NK-92 treated with Interleukin-12 subunit alpha and Interleukin-12 subunit beta, amount 100 ng/mL, for 24 hours (cell line): ENCODE results near the gene BLACAT1.
"Not testable (repeated sequence)": the region's sequence is repeated elsewhere in the genome, so short reads cannot be mapped to it uniquely, and the experiment has no call there.

Source experiments
- DNase-seq: peaks from one replicate; lab custom pipeline; 2025; lab: John Stamatoyannopoulos, UW

BLACAT1 gene

DNA sequence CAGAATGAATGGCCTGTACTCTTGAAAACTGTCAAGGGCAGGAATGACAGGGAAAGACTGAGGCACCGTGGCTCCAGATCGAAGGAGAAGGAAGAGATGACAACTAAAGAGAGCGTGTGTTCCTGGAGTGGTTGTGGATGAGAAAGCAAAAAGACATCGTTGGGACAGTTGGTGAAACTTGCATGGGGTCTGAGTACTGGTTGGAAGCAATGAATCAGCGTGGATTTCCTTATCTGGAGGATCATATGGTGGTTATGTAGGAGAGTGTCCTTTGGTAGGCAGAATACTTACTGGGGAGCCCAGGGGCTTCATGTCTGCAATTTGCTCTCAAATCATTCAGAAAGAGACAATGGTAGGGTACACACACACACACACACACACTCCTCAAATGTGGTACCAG, 47.9 kb downstream of the BLACAT1 start:
- no peak for DNase-seq

DNA sequence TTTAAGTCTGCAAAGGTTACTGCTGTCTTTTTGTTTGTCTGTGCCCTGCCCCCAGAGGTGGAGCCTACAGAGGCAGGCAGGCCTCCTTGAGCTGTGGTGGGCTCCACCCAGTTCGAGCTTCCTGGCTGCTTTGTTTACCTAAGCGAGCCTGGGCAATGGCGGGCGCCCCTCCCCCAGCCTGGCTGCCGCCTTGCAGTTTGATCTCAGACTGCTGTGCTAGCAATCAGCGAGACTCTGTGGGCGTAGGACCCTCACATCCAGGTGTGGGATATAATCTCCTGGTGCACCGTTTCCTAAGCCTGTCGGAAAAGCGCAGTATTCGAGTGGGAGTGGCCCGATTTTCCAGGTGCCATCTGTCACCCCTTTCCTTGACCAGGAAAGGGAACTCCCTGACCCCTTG, 49.6 kb downstream of the BLACAT1 start:
- DNase-seq = not testable (repeated sequence)
